Activated T-helper 2 cell treated with anti-CD3 and anti-CD28 coated beads, Interferon-gamma antibody, Interleukin-2, Interleukin-4, amounts not matched to agents 10 μg/mL and 5 μg/mL and 100 μg/mL, durations not matched to agents 14 hours and 24 hours and 36 hours (primary cell): ENCODE results near the gene MYRFL. TPM values are rescaled to one million over a fixed set of nuclear protein-coding genes. Genes with fewer than 3 reads are reported as not detected.

ENCODE experiments used
- DNase-seq: peaks from one replicate; pipeline ENCODE4 v3.0.0; 2021; ENCODE audit warnings: low spot score
- H3K27ac Mint-ChIP-seq: one replicate; pipeline ENCODE4 v1.8.0; 2021; ENCODE audit warnings: mixed read lengths
- H3K27me3 Mint-ChIP-seq: one replicate; pipeline ENCODE4 v1.8.0; 2021; ENCODE audit warnings: low read depth, mixed read lengths
- H3K36me3 Mint-ChIP-seq: one replicate; pipeline ENCODE4 v1.8.0; 2021; ENCODE audit warnings: low read depth, mixed read lengths
- H3K4me1 Mint-ChIP-seq: one replicate; pipeline ENCODE4 v1.8.0; 2021; ENCODE audit warnings: low read depth, mixed read lengths
- H3K4me3 Mint-ChIP-seq: one replicate; pipeline ENCODE4 v1.8.0; 2021; ENCODE audit warnings: low read depth, mild to moderate bottlenecking, moderate library complexity, mixed read lengths
- H3K9me3 Mint-ChIP-seq: one replicate; pipeline ENCODE4 v1.8.0; 2021; ENCODE audit warnings: mixed read lengths
- intact Hi-C: fragments of 100-400 bp; cut with micrococcal nuclease; formaldehyde crosslinking; loops from one replicate; pipeline ENCODE4 v1.15.1; 2023
- total RNA-seq: library from RNA; stranded (reverse); gene quantifications from 2 replicates; pipeline ENCODE4 v1.2.3, GENCODE V29; 2022

MYRFL gene
- total RNA-seq, 1 donor from 2014 or later, result not detected

DNA sequence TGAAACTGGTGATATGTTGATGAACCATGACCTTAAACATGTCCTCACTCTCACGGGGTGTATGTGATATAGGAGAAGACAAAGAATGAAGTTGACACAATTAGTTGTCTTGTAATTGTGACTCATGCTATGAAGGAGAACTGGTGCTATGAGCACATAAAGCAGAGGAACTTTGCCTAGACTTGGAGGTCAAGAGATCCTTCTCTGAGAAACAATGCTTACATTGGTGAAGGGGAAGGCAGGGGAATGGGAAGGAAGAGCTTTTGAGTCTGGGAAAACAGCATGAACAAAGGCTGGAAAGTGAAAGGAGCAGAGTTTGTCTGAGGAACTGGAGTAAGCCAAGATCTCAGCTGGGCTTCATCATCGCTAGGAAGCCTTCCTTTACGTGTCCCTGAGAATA lies 83.2 kb downstream of the MYRFL start:
- intact Hi-C loops, result no loop called here

DNA sequence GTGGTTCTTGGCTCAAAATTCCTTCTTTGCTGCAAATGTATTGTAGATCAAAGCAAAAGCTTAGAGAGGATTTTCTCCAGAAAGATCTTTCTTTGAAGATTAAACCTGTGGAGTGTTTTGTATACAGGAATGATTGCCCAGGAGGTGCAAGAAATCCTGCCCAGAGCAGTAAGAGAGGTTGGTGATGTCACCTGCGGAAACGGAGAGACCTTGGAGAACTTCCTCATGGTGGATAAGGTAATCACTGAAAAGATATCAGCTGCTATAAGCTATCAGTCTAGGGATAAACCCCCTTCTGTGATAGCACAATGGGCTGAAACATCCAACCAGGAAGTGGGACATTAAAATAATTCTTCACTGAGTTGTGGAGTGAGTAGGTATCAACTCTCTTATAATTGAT lies 85.7 kb downstream of the MYRFL start:
- Mint-ChIP-seq H3K4me3 (no peak overlapping the region), H3K36me3 (no peaks in the 10 kb centered on the region), H3K27me3 (peaks cover 14% of the 10 kb centered on the region), H3K9me3 (no peaks in the 10 kb centered on the region), H3K27ac (no peak overlapping the region), H3K4me1 (no peaks in the 10 kb centered on the region)
- intact Hi-C loops, result no loop called here
- no peak for DNase-seq

More for the DNA sequence above, 83.2 kb downstream of the MYRFL start:
- Mint-ChIP-seq H3K4me1 (no peaks in the 10 kb centered on the region), H3K9me3 (no peaks in the 10 kb centered on the region), H3K36me3 (no peaks in the 10 kb centered on the region), H3K4me3 (no peak overlapping the region), H3K27ac (no peak overlapping the region), H3K27me3 (peaks cover 13% of the 10 kb centered on the region)
- no peak for DNase-seq

GRCh38 chr12:69913526-69913925 lies 88.5 kb downstream of the MYRFL start:
- Mint-ChIP-seq H3K27ac (no peak overlapping the region), H3K4me1 (no peaks in the 10 kb centered on the region), H3K4me3 (no peak overlapping the region), H3K36me3 (no peaks in the 10 kb centered on the region), H3K27me3 (peaks cover 9% of the 10 kb centered on the region), H3K9me3 (no peaks in the 10 kb centered on the region)
- DNase-seq, result no peak
- intact Hi-C loops, result no loop called here

- intact Hi-C loops, result no loop called here
- DNase-seq, result no peak
- Mint-ChIP-seq H3K9me3 (no peaks in the 10 kb centered on the region), H3K27ac (no peak overlapping the region), H3K27me3 (peaks cover 17% of the 10 kb centered on the region), H3K4me1 (no peaks in the 10 kb centered on the region), H3K4me3 (no peak overlapping the region), H3K36me3 (no peaks in the 10 kb centered on the region)
These were observed 90.9 kb downstream of the MYRFL start for GRCh38 chr12:69915964-69916363.

GRCh38 chr12:69916544-69917235 lies 91.7 kb downstream of the MYRFL start:
- no peak overlapping the region for H3K4me3 Mint-ChIP-seq
- no peaks in the 10 kb centered on the region for H3K36me3 Mint-ChIP-seq
- H3K27ac Mint-ChIP-seq, result no peak overlapping the region
- intact Hi-C loops, result no loop called here
- no peak for DNase-seq
- no peaks in the 10 kb centered on the region for H3K9me3 Mint-ChIP-seq
- peaks cover 14% of the 10 kb centered on the region for H3K27me3 Mint-ChIP-seq
- no peaks in the 10 kb centered on the region for H3K4me1 Mint-ChIP-seq

GRCh38 chr12:69918287-69918686 lies 93.3 kb downstream of the MYRFL start:
- H3K9me3 Mint-ChIP-seq, result no peaks in the 10 kb centered on the region
- no peak overlapping the region for H3K4me3 Mint-ChIP-seq
- no peaks in the 10 kb centered on the region for H3K36me3 Mint-ChIP-seq
- no peak for DNase-seq
- peaks cover 16% of the 10 kb centered on the region for H3K27me3 Mint-ChIP-seq
- peaks cover 2% of the 10 kb centered on the region for H3K4me1 Mint-ChIP-seq
- H3K27ac Mint-ChIP-seq, result no peak overlapping the region
- intact Hi-C loops, result no loop called here

- Mint-ChIP-seq H3K27ac (no peak overlapping the region), H3K4me1 (peaks cover 2% of the 10 kb centered on the region), H3K36me3 (no peaks in the 10 kb centered on the region), H3K9me3 (no peaks in the 10 kb centered on the region), H3K27me3 (peaks cover 11% of the 10 kb centered on the region), H3K4me3 (no peak overlapping the region)
- intact Hi-C loops, result no loop called here
- no peak for DNase-seq
These were observed 94.5 kb downstream of the MYRFL start for GRCh38 chr12:69919495-69919894.

GRCh38 chr12:69921831-69922230 lies 96.8 kb downstream of the MYRFL start:
- Mint-ChIP-seq H3K4me1 (peaks cover 13% of the 10 kb centered on the region), H3K4me3 (no peak overlapping the region), H3K9me3 (no peaks in the 10 kb centered on the region), H3K36me3 (no peaks in the 10 kb centered on the region), H3K27me3 (peaks cover 13% of the 10 kb centered on the region), H3K27ac (no peak overlapping the region)
- DNase-seq, result no peak
- intact Hi-C loops, result no loop called here

DNA sequence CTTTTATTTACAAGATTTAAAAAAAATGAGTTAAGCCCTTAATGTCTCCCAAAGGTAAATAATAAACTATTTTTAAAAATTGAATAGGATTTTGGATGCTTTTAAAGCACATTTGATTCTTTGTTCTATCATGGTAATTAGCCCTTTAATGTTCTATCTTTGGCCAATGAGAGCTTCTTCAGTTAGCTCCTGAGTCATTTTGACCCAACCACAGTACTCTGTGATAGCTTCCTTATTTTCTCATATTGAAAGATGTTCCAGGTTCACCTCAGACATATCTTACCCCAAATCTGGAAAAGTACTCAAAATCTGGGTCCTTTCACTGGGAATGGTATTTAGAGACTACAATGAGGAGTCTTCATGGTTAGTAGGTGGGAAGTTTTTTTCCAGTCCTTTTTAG lies 98.0 kb downstream of the MYRFL start:
- Mint-ChIP-seq H3K27me3 (peaks cover 15% of the 10 kb centered on the region), H3K27ac (no peak overlapping the region), H3K36me3 (no peaks in the 10 kb centered on the region), H3K9me3 (no peaks in the 10 kb centered on the region), H3K4me1 (peaks cover 13% of the 10 kb centered on the region), H3K4me3 (no peak overlapping the region)
- DNase-seq, result no peak
- intact Hi-C loops, result no loop called here

DNA sequence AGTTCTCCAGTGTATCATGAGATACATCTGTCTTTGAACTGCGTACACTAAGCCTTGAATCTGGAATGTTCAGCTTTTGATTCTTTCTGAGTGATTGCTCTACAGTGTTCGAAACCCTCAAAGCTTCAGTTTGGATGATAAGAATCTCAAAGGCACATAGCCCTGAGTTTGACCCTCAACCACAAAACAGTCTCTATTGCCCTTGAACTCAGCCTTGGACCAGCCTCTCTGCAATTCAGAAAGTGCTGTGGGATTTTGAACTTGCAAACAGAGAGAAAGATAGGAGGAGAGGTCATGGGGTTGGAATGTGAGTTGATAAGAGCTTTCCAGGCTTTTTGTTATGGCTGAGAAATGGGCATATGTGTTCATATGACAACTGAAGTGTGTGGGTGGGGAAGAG lies 100.3 kb downstream of the MYRFL start:
- intact Hi-C loops, result no loop called here
- H3K9me3 Mint-ChIP-seq, result no peaks in the 10 kb centered on the region
- DNase-seq, result no peak
- H3K27me3 Mint-ChIP-seq, result peaks cover 13% of the 10 kb centered on the region
- no peak overlapping the region for H3K4me3 Mint-ChIP-seq
- no peak overlapping the region for H3K27ac Mint-ChIP-seq
- H3K4me1 Mint-ChIP-seq, result peaks cover 13% of the 10 kb centered on the region
- no peaks in the 10 kb centered on the region for H3K36me3 Mint-ChIP-seq

DNA sequence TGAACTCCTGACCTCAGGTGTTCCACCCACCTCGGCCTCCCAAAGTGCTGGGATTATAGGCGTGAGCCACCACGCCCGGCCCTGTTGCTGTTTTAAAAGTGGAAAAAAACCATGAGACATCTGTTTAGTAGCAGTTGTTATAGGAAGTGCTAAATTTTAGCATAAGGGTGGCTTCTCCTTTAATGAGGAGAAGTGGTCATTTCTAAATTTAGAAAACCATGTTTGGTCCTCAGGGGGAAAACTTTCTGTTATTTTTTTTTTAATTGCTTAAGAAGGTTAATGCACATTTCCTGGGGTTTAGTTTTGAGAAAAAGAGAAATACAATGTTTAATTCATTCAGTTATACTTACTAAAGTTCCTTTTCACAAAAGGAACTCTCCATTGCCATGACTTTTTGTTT lies 102.1 kb downstream of the MYRFL start:
- Mint-ChIP-seq H3K27me3 (peaks cover 11% of the 10 kb centered on the region), H3K4me3 (no peak overlapping the region), H3K27ac (no peak overlapping the region), H3K4me1 (peaks cover 13% of the 10 kb centered on the region), H3K9me3 (no peaks in the 10 kb centered on the region), H3K36me3 (no peaks in the 10 kb centered on the region)
- intact Hi-C loops, result no loop called here
- no peak for DNase-seq

- H3K27me3 Mint-ChIP-seq, result peaks cover 9% of the 10 kb centered on the region
- H3K9me3 Mint-ChIP-seq, result no peaks in the 10 kb centered on the region
- peaks cover 11% of the 10 kb centered on the region for H3K4me1 Mint-ChIP-seq
- H3K36me3 Mint-ChIP-seq, result no peaks in the 10 kb centered on the region
- H3K27ac Mint-ChIP-seq, result no peak overlapping the region
- intact Hi-C loops, result no loop called here
- no peak for DNase-seq
- H3K4me3 Mint-ChIP-seq, result no peak overlapping the region
These were observed 104.1 kb downstream of the MYRFL start for GRCh38 chr12:69929125-69929524.

- DNase-seq, result no peak
- intact Hi-C loops, result no loop called here
- H3K36me3 Mint-ChIP-seq, result no peaks in the 10 kb centered on the region
- peaks cover 11% of the 10 kb centered on the region for H3K4me1 Mint-ChIP-seq
- no peak overlapping the region for H3K4me3 Mint-ChIP-seq
- H3K27me3 Mint-ChIP-seq, result peaks cover 9% of the 10 kb centered on the region
- no peaks in the 10 kb centered on the region for H3K9me3 Mint-ChIP-seq
- no peak overlapping the region for H3K27ac Mint-ChIP-seq
These were observed 104.5 kb downstream of the MYRFL start for GRCh38 chr12:69929531-69929930.

- DNase-seq, result no peak
- peaks cover 7% of the 10 kb centered on the region for H3K27me3 Mint-ChIP-seq
- H3K4me3 Mint-ChIP-seq, result no peak overlapping the region
- H3K4me1 Mint-ChIP-seq, result no peaks in the 10 kb centered on the region
- H3K9me3 Mint-ChIP-seq, result no peaks in the 10 kb centered on the region
- H3K27ac Mint-ChIP-seq, result no peak overlapping the region
- intact Hi-C loops, result no loop called here
- H3K36me3 Mint-ChIP-seq, result no peaks in the 10 kb centered on the region
These were observed 106.5 kb downstream of the MYRFL start for GRCh38 chr12:69931569-69931968.
